Suprapubic skin (tissue), 4 donors: ENCODE data around the gene TRAF7. TPM values are rescaled to one million over a fixed set of nuclear protein-coding genes. Genes with fewer than 3 reads are reported as not detected.

ENCODE experiments used
- DNase-seq, 2 donors: peaks; one replicate each; pipeline ENCODE4 v3.0.0-alpha.2; 2019; ENCODE audit warnings: low spot score in 2 of 2
- H3K27ac ChIP-seq: fragments of 200-600 bp; sonication (generic); one replicate; pipeline ENCODE4 v1.5.1; 2019
- H3K27me3 ChIP-seq: fragments of 200-600 bp; sonication (generic); one replicate; pipeline ENCODE4 v1.5.1; 2019
- H3K36me3 ChIP-seq: fragments of 200-600 bp; sonication (generic); one replicate; pipeline ENCODE4 v1.5.1; 2019
- H3K4me1 ChIP-seq: fragments of 200-600 bp; sonication (generic); one replicate; pipeline ENCODE4 v1.5.1; 2019
- H3K4me3 ChIP-seq: fragments of 200-600 bp; sonication (generic); one replicate; pipeline ENCODE4 v1.5.1; 2019; ENCODE audit warnings: mild to moderate bottlenecking
- H3K9me3 ChIP-seq: fragments of 200-600 bp; sonication (generic); one replicate; pipeline ENCODE4 v1.5.1; 2019
- CTCF ChIP-seq, 2 donors: fragments of 200-600 bp in 1 of 2; fragments of 450-650 bp in 1 of 2; sonication (generic) in 1 of 2; IDR thresholded peaks; one replicate each; pipeline ENCODE4 v1.5.1; 2016 to 2019; ENCODE audit warnings: antibody characterized with exemption in 2 of 2, mild to moderate bottlenecking in 1 of 2, moderate library complexity in 1 of 2
- EP300 ChIP-seq: sonication (generic); formaldehyde crosslinking; IDR thresholded peaks from one replicate; pipeline ENCODE4 v1.6.1; 2017; ENCODE audit warnings: antibody characterized with exemption
- POLR2A ChIP-seq, 2 donors: fragments of 450-650 bp; IDR thresholded peaks; one replicate each; pipeline ENCODE4 v1.6.1; 2017; ENCODE audit warnings: antibody characterized with exemption in 2 of 2, mild to moderate bottlenecking in 2 of 2, moderate library complexity in 2 of 2
- POLR2AphosphoS5 ChIP-seq, 3 donors: sonication (generic); formaldehyde crosslinking; IDR thresholded peaks; one replicate each; pipeline ENCODE4 v1.6.1; 2017; ENCODE audit warnings: antibody characterized with exemption in 3 of 3
- WGBS: methylation state at CpG from one replicate; pipeline ENCODE4 v1.1.5; 2018; 5-methylcytosine and 5-hydroxymethylcytosine counted together
- total RNA-seq, 4 donors: library from RNA; depleted of rRNA; stranded (reverse); fragments of >200 nt; gene quantifications; one replicate each; pipeline ENCODE4 v1.1.0, GENCODE V29; 2016

The TRAF7 gene
- total RNA-seq, 4 donors from 2014 or later: 53.4 to 74.7 (median 66.5) TPM

- peaks cover 32% of the 10 kb centered on the region for H3K36me3 ChIP-seq
- no peak overlapping the region for H3K4me3 ChIP-seq
- peaks cover 36% of the 10 kb centered on the region for H3K4me1 ChIP-seq
- TF ChIP-seq POLR2AphosphoS5 (IDR thresholded peaks at IDR 0.05): no peak
- no peak for TF ChIP-seq EP300
- TF ChIP-seq CTCF (IDR thresholded peaks at IDR 0.05): no peak
- no peak for TF ChIP-seq POLR2A (IDR thresholded peaks at IDR 0.05)
- no peak overlapping the region for H3K27ac ChIP-seq
- WGBS: 75% methylated on average over 8 of the region's 9 CpGs
- H3K27me3 ChIP-seq: no peaks in the 10 kb centered on the region
- no peak for DNase-seq
- no peaks in the 10 kb centered on the region for H3K9me3 ChIP-seq
Measured at GRCh38 chr16:2226245-2226793, 70.7 kb downstream of the TRAF7 start.

GRCh38 chr16:2226918-2227317, 71.3 kb downstream of the TRAF7 start:
- 88% methylated on average over 6 of the region's 6 CpGs for WGBS

More at GRCh38 chr16:2226918-2227317, 71.3 kb downstream of the TRAF7 start:
- Histone ChIP-seq H3K9me3 (no peaks in the 10 kb centered on the region), H3K27ac (no peak overlapping the region), H3K4me3 (no peak overlapping the region), H3K4me1 (peaks cover 36% of the 10 kb centered on the region), H3K27me3 (no peaks in the 10 kb centered on the region), H3K36me3 (peaks cover 37% of the 10 kb centered on the region)
- TF ChIP-seq POLR2A (IDR thresholded peaks at IDR 0.05) (no peak), CTCF (IDR thresholded peaks at IDR 0.05) (no peak), EP300 (no peak), POLR2AphosphoS5 (IDR thresholded peaks at IDR 0.05) (no peak)
- no peak for DNase-seq

Other genes starting within 250 kb of the TRAF7 start
- 10 to 100 TPM; 28.5 to 76.7 (median 58.5) TPM for gene HS3ST6, start 237.4 kb upstream of the TRAF7 start, total RNA-seq
- gene MSRB1, start 212.6 kb upstream of the TRAF7 start, total RNA-seq: 10 to 100 TPM; 14.9 to 28.6 (median 23.5) TPM
- under 1 TPM in 3 of 4 donors, not detected in 1; 0.29 to 0.60 (median 0.42) TPM for gene RPL3L, start 201.1 kb upstream of the TRAF7 start, total RNA-seq
- 100 to 1,000 TPM; 157 to 196 (median 174) TPM for gene NDUFB10, start 196.2 kb upstream of the TRAF7 start, total RNA-seq
- 1,000 to 10,000 TPM; 3,268 to 4,213 (median 3,625) TPM for gene RPS2, start 191.0 kb upstream of the TRAF7 start, total RNA-seq
- gene RNF151, start 188.9 kb upstream of the TRAF7 start, total RNA-seq: not detected
- 10 to 100 TPM; 49.2 to 73.5 (median 57.2) TPM for gene TBL3, start 183.7 kb upstream of the TRAF7 start, total RNA-seq
- 1 to 10 TPM in 3 of 4 donors, not detected in 1; 1.1 to 3.1 (median 2.0) TPM for gene NOXO1, start 174.3 kb upstream of the TRAF7 start, total RNA-seq
- gene GFER, start 171.6 kb upstream of the TRAF7 start, total RNA-seq: 10 to 100 TPM in 1 of 4 donors, 1 to 10 TPM in 3; 7.0 to 11.2 (median 9.5) TPM
- 1 to 10 TPM in 1 of 4 donors, under 1 TPM in 2, not detected in 1; 0.42 to 1.7 (median 0.60) TPM for gene SYNGR3, start 165.8 kb upstream of the TRAF7 start, total RNA-seq
- 100 to 1,000 TPM in 1 of 4 donors, 10 to 100 TPM in 3; 69.4 to 103 (median 84.0) TPM for gene ZNF598, start 146.0 kb upstream of the TRAF7 start, total RNA-seq
- gene NPW, start 136.0 kb upstream of the TRAF7 start, total RNA-seq: 1 to 10 TPM in 2 of 4 donors, under 1 TPM in 1, not detected in 1; 0.65 to 5.6 (median 3.0) TPM
- gene NHERF2, start 128.9 kb upstream of the TRAF7 start, total RNA-seq: 10 to 100 TPM; 13.8 to 36.5 (median 21.8) TPM
- gene NTHL1, start 107.9 kb upstream of the TRAF7 start, total RNA-seq: 10 to 100 TPM; 15.9 to 40.5 (median 20.9) TPM
- 100 to 1,000 TPM; 103 to 193 (median 143) TPM for gene TSC2, start 107.8 kb upstream of the TRAF7 start, total RNA-seq
- 100 to 1,000 TPM; 209 to 446 (median 293) TPM for gene PKD1, start 19.9 kb upstream of the TRAF7 start, total RNA-seq
- gene RAB26, start 7.2 kb upstream of the TRAF7 start, total RNA-seq: 1 to 10 TPM in 3 of 4 donors, under 1 TPM in 1; 0.64 to 3.0 (median 1.4) TPM
- gene CASKIN1, start 40.8 kb downstream of the TRAF7 start, total RNA-seq: 1 to 10 TPM in 1 of 4 donors, under 1 TPM in 3; 0.49 to 1.5 (median 0.78) TPM
- gene MLST8, start 49.7 kb downstream of the TRAF7 start, total RNA-seq: 10 to 100 TPM; 52.3 to 69.5 (median 55.1) TPM
- gene BRICD5, start 55.1 kb downstream of the TRAF7 start, total RNA-seq: 1 to 10 TPM; 2.2 to 10.0 (median 3.2) TPM
- gene PGP, start 59.1 kb downstream of the TRAF7 start, total RNA-seq: 1 to 10 TPM; 6.8 to 9.5 (median 7.6) TPM
- 10 to 100 TPM; 42.1 to 79.3 (median 54.2) TPM for gene E4F1, start 67.8 kb downstream of the TRAF7 start, total RNA-seq
- 10 to 100 TPM; 17.0 to 72.6 (median 42.8) TPM for gene DNASE1L2, start 80.7 kb downstream of the TRAF7 start, total RNA-seq
- 10 to 100 TPM; 28.4 to 65.3 (median 47.2) TPM for gene ECI1, start 95.8 kb downstream of the TRAF7 start, total RNA-seq
- gene RNPS1, start 112.3 kb downstream of the TRAF7 start, total RNA-seq: 100 to 1,000 TPM; 119 to 151 (median 146) TPM
- gene ABCA3, start 184.9 kb downstream of the TRAF7 start, total RNA-seq: 10 to 100 TPM in 2 of 4 donors, 1 to 10 TPM in 2; 6.8 to 17.9 (median 11.0) TPM